Heart left ventricle (tissue), 13 donors: ENCODE results near the gene METRN.

Source experiments
- CTCF ChIP-seq, 12 donors: fragments of 200-600 bp; sonication (generic) in 4 of 12; IDR thresholded peaks; one replicate each; pipeline versions ENCODE4 v1.5.0 to v1.8.0; 2018 to 2022; ENCODE audit warnings: antibody characterized with exemption in 12 of 12, mild to moderate bottlenecking in 5 of 12
- POLR2A ChIP-seq, 2 donors: fragments of 450-650 bp; IDR thresholded peaks; one replicate each; pipeline ENCODE4 v1.6.1; 2017; ENCODE audit warnings: antibody characterized with exemption in 2 of 2, mild to moderate bottlenecking in 2 of 2, moderate library complexity in 2 of 2
- donor health status: ischemic (EF 13 %, LVEDD 7.1; RV severe dilation, severe dysfunction).
- donor health status: DM: no; HTN: yes; CAD: no.
- donor health status: DM: no; HTN: no; CAD: no.
- donor health status: ischemic (EF 25% LVEDD 6.9; RV normal size, moderate dysfunction).
- donor health status: ischemic (EF 25% LVEDD 5.7; RV mildly dilated, moderate dysfunction).
- donor health status: ischemic (EF 35%, LVEDD 5.7; RV mildly dilated, moderate dysfunction).
- donor health status: nonischemic (EF 11% LVEDD 7.7; RV severe dilation, severe dysfunction).
- donor health status: DM: yes; HTN: yes; CAD: no.
- donor health status: PGD.
- donor health status: ischemic (EF 29% LVEDD 5.4; RV normal size, mild dysfunction).
- donor health status: nonischemic (EF 23%, LVEDD 6.1; RV moderate dilation, normal function).

- no peak for TF ChIP-seq CTCF (IDR thresholded peaks at IDR 0.05)
- no peak for TF ChIP-seq POLR2A (IDR thresholded peaks at IDR 0.05)
Observed at GRCh38 chr16:704552-705380, 10.2 kb upstream of the METRN start.
